ENCODE data around the gene MATN4. TPM values are rescaled to one million over a fixed set of nuclear protein-coding genes. Genes with fewer than 3 reads are reported as not detected.

The MATN4 gene
- total and polyA plus RNA-seq, 2 of the 13 experiments (the other 11 are each of a cell fraction or from before 2014, with no cell fraction given) = not detected

GRCh38 chr20:45340236-45340847 lies 32.2 kb upstream of the MATN4 start (continued):
- TF ChIP-seq SKI (IDR thresholded peaks at IDR 0.05; ENCODE audit: partially characterized antibody) = peak; percentile 86
- TF ChIP-seq, protein P1, sequence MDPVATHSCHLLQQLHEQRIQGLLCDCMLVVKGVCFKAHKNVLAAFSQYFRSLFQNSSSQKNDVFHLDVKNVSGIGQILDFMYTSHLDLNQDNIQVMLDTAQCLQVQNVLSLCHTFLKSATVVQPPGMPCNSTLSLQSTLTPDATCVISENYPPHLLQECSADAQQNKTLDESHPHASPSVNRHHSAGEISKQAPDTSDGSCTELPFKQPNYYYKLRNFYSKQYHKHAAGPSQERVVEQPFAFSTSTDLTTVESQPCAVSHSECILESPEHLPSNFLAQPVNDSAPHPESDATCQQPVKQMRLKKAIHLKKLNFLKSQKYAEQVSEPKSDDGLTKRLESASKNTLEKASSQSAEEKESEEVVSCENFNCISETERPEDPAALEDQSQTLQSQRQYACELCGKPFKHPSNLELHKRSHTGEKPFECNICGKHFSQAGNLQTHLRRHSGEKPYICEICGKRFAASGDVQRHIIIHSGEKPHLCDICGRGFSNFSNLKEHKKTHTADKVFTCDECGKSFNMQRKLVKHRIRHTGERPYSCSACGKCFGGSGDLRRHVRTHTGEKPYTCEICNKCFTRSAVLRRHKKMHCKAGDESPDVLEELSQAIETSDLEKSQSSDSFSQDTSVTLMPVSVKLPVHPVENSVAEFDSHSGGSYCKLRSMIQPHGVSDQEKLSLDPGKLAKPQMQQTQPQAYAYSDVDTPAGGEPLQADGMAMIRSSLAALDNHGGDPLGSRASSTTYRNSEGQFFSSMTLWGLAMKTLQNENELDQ (CRISPR knock-in tag; IDR thresholded peaks at IDR 0.05; ENCODE audit: borderline replicate concordance) = no peak
- TF ChIP-seq, protein P2, sequence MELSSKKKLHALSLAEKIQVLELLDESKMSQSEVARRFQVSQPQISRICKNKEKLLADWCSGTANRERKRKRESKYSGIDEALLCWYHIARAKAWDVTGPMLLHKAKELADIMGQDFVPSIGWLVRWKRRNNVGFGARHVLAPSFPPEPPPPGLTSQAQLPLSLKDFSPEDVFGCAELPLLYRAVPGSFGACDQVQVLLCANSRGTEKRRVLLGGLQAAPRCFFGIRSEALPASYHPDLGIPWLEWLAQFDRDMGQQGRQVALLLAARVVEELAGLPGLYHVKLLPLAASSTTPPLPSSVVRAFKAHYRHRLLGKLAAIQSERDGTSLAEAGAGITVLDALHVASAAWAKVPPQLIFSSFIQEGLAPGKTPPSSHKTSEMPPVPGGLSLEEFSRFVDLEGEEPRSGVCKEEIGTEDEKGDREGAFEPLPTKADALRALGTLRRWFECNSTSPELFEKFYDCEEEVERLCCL (CRISPR knock-in tag; IDR thresholded peaks at IDR 0.05; ENCODE audit: borderline replicate concordance) = peak; percentile 84; the same call in 1 of the 2 replicates
- peak; percentile 32; the same call in 1 of the 2 replicates for TF ChIP-seq ZNF556 (CRISPR knock-in tag; IDR thresholded peaks at IDR 0.05; ENCODE audit: borderline replicate concordance)
- TF ChIP-seq, protein P3, sequence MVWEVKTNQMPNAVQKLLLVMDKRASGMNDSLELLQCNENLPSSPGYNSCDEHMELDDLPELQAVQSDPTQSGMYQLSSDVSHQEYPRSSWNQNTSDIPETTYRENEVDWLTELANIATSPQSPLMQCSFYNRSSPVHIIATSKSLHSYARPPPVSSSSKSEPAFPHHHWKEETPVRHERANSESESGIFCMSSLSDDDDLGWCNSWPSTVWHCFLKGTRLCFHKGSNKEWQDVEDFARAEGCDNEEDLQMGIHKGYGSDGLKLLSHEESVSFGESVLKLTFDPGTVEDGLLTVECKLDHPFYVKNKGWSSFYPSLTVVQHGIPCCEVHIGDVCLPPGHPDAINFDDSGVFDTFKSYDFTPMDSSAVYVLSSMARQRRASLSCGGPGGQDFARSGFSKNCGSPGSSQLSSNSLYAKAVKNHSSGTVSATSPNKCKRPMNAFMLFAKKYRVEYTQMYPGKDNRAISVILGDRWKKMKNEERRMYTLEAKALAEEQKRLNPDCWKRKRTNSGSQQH (CRISPR knock-in tag; IDR thresholded peaks at IDR 0.05; ENCODE audit: low read depth) = peak; percentile 77; the same call in 1 of the 2 replicates
- TF ChIP-seq SP140L (CRISPR knock-in tag; IDR thresholded peaks at IDR 0.05; ENCODE audit: borderline replicate concordance) = no peak
- TF ChIP-seq AGO2 (optimal IDR thresholded peaks at IDR 0.05; ENCODE audit: low read depth, low read length) = no peak
- TF ChIP-seq ZNF644 (CRISPR knock-in tag; IDR thresholded peaks at IDR 0.05; ENCODE audit: low read depth) = peak; percentile 39; the same call in 1 of the 2 replicates
- TF ChIP-seq, protein P4, sequence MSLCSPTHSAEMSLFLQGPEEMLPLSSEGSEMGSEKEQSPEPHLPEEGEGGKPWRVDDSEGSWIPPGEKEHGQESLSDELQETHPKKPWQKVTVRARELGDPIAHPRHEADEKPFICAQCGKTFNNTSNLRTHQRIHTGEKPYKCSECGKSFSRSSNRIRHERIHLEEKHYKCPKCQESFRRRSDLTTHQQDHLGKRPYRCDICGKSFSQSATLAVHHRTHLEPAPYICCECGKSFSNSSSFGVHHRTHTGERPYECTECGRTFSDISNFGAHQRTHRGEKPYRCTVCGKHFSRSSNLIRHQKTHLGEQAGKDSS (CRISPR knock-in tag; IDR thresholded peaks at IDR 0.05; ENCODE audit: borderline replicate concordance, low read depth) = peak; percentile 59
- peak; percentile 48; the same call in 1 of the 2 replicates for TF ChIP-seq TBX3 (IDR thresholded peaks at IDR 0.05; ENCODE audit: borderline replicate concordance)
- peak; percentile 23 for TF ChIP-seq XRCC5 (optimal IDR thresholded peaks at IDR 0.05; ENCODE audit: low read length)
- peak; percentile 43; the same call in 1 of the 2 replicates for TF ChIP-seq ERF (CRISPR knock-in tag; IDR thresholded peaks at IDR 0.05)
- TF ChIP-seq ZNF354B (CRISPR knock-in tag; IDR thresholded peaks at IDR 0.05) = no peak
- peak; percentile 100 for TF ChIP-seq ZMYM3 (CRISPR knock-in tag; IDR thresholded peaks at IDR 0.05)
- TF ChIP-seq, protein P5, sequence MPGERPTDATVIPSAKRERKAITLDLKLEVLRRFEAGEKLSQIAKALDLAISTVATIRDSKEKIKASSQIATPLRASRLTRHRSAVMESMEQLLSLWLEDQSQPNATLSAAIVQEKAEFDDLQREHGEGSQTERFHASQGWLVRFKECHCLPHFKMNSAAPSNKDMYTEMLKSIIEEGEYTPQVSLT (CRISPR knock-in tag; IDR thresholded peaks at IDR 0.05; ENCODE audit: borderline replicate concordance, low read depth) = no peak
- peak; percentile 87 for TF ChIP-seq FOXJ3 (CRISPR knock-in tag; IDR thresholded peaks at IDR 0.05; ENCODE audit: borderline replicate concordance)
- peak; percentile 75 to 79; a peak in 3 of 4 replicates for TF ChIP-seq EP300 (IDR thresholded peaks at IDR 0.05; ENCODE audit: low read depth in 2 of 2, low read length in 2 of 2)
- peak; percentile 66 for TF ChIP-seq EP300 (CRISPR knock-in tag; IDR thresholded peaks at IDR 0.05; ENCODE audit: borderline replicate concordance)
- TF ChIP-seq NFIC (IDR thresholded peaks at IDR 0.05; ENCODE audit: low read length) = no peak
- no peak for TF ChIP-seq HCFC1 (IDR thresholded peaks at IDR 0.05; ENCODE audit: low read depth, low read length)
- TF ChIP-seq ARID2 (CRISPR knock-in tag; IDR thresholded peaks at IDR 0.05; ENCODE audit: borderline replicate concordance) = no peak
- no peak for TF ChIP-seq RBAK (CRISPR knock-in tag; IDR thresholded peaks at IDR 0.05)
- peak; percentile 91 for TF ChIP-seq FOXA3 (CRISPR knock-in tag; IDR thresholded peaks at IDR 0.05)
- no peak; the same call in 1 of the 2 replicates for TF ChIP-seq IRF2 (CRISPR knock-in tag; IDR thresholded peaks at IDR 0.05)
